HL-60 (cell line): Measurements from ENCODE around the gene CDA.

ENCODE experiments used
- DNase-seq, 2 experiments: peaks; one replicate each; pipeline ENCODE4 v3.0.0-alpha.2; 2010 to 2020; ENCODE audit warnings: low read depth in 1 of 2, low spot score in 1 of 2
- H3K27ac ChIP-seq: fragments of 250-450 bp; sonication (Bioruptor Pico); replicated peaks from 2 replicates; pipeline ENCODE4 v1.5.1; 2020; ENCODE audit warnings: mild to moderate bottlenecking, moderate library complexity
- H3K27me3 ChIP-seq: fragments of 250-450 bp; sonication (Bioruptor Pico); 2 replicates; pipeline ENCODE4 v1.5.1; 2021; ENCODE audit warnings: mild to moderate bottlenecking, moderate library complexity; ENCODE audit not compliant: insufficient read depth, poor library complexity, severe bottlenecking
- H3K4me3 ChIP-seq: replicated peaks from 2 replicates; pipeline ENCODE4 v1.5.1; 2011; ENCODE audit warnings: mild to moderate bottlenecking, control low read depth, low read length; ENCODE audit not compliant: insufficient read depth
- CTCF ChIP-seq: IDR thresholded peaks from one replicate; pipeline ENCODE4 v1.5.1; 2011; ENCODE audit warnings: low read length, control low read depth, inconsistent platforms; ENCODE audit not compliant: insufficient read depth
- GABPA ChIP-seq: IDR thresholded peaks from 2 replicates; pipeline ENCODE4 v1.6.1; 2012; ENCODE audit warnings: low read depth
- POLR2AphosphoS5 ChIP-seq: IDR thresholded peaks from 2 replicates; pipeline ENCODE4 v1.6.1; 2012; ENCODE audit warnings: low read depth
- REST ChIP-seq: IDR thresholded peaks from 2 replicates; pipeline ENCODE4 v1.6.1; 2012; ENCODE audit warnings: low read depth; ENCODE audit not compliant: insufficient replicate concordance
- SPI1 ChIP-seq: IDR thresholded peaks from 2 replicates; pipeline ENCODE4 v1.6.1; 2012; ENCODE audit warnings: low read depth, mild to moderate bottlenecking, borderline replicate concordance

CDA gene

GRCh38 chr1:20662110-20662475, 73.2 kb downstream of the CDA start:
- Histone ChIP-seq H3K4me3 (peak overlapping the region; percentile 82), H3K27me3 (no peaks in the 10 kb centered on the region), H3K27ac (peak overlapping the region; percentile 70)
- TF ChIP-seq REST (no peak), SPI1 (no peak), GABPA (no peak), POLR2AphosphoS5 (no peak), CTCF (no peak)
- no peak for DNase-seq

- Histone ChIP-seq H3K4me3 (no peak overlapping the region), H3K27me3 (no peaks in the 10 kb centered on the region), H3K27ac (no peak overlapping the region)
- TF ChIP-seq POLR2AphosphoS5 (no peak), SPI1 (no peak), REST (no peak), CTCF (no peak), GABPA (no peak)
- DNase-seq: no peak
Measured at GRCh38 chr1:20663365-20663764, 74.5 kb downstream of the CDA start.

GRCh38 chr1:20663969-20664715, 75.2 kb downstream of the CDA start:
- H3K27me3 ChIP-seq: no peaks in the 10 kb centered on the region
- DNase-seq: no peak
- H3K27ac ChIP-seq: no peak overlapping the region
- TF ChIP-seq CTCF: no peak
- TF ChIP-seq REST: no peak
- TF ChIP-seq GABPA: no peak
- no peak for TF ChIP-seq SPI1
- no peak for TF ChIP-seq POLR2AphosphoS5
- H3K4me3 ChIP-seq: no peak overlapping the region
